Measurements from ENCODE around the gene SDS. TPM values are rescaled to one million over a fixed set of nuclear protein-coding genes. Genes with fewer than 3 reads are reported as not detected.

Gene SDS
- total and polyA plus RNA-seq, 2 of the 8 experiments (the other 6 are each of a cell fraction or from before 2014, with no cell fraction given), result 0.21 TPM; not detected in 1

- TF ChIP-seq RBBP5 (IDR thresholded peaks at IDR 0.05; ENCODE audit: borderline replicate concordance, low read depth, low read length), result no peak
- TF ChIP-seq SP4 (IDR thresholded peaks at IDR 0.05; ENCODE audit: low read length), result no peak
- no peak for TF ChIP-seq SIX5 (IDR thresholded peaks at IDR 0.05; ENCODE audit: low read depth, low read length)
- TF ChIP-seq TEAD4 (IDR thresholded peaks at IDR 0.05; ENCODE audit: low read depth, low read length), result no peak
- TF ChIP-seq CHD1 (IDR thresholded peaks at IDR 0.05; ENCODE audit: low read depth, low read length), result no peak
- no peak for TF ChIP-seq GTF2F1 (IDR thresholded peaks at IDR 0.05; ENCODE audit: borderline replicate concordance, low read depth, low read length)
- TF ChIP-seq ZNF274 (IDR thresholded peaks at IDR 0.05; ENCODE audit: borderline replicate concordance, extremely low read depth, low read length), result no peak
- TF ChIP-seq CREB1 (IDR thresholded peaks at IDR 0.05), result no peak
- TF ChIP-seq CEBPB (IDR thresholded peaks at IDR 0.05; ENCODE audit: low read depth, low read length), result no peak
- no peak for TF ChIP-seq SUZ12 (IDR thresholded peaks at IDR 0.05; ENCODE audit: low read length)
- no peak for TF ChIP-seq MAFK (IDR thresholded peaks at IDR 0.05; ENCODE audit: low read depth, low read length)
- TF ChIP-seq, protein P1, sequence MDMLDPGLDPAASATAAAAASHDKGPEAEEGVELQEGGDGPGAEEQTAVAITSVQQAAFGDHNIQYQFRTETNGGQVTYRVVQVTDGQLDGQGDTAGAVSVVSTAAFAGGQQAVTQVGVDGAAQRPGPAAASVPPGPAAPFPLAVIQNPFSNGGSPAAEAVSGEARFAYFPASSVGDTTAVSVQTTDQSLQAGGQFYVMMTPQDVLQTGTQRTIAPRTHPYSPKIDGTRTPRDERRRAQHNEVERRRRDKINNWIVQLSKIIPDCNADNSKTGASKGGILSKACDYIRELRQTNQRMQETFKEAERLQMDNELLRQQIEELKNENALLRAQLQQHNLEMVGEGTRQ (IDR thresholded peaks at IDR 0.05; ENCODE audit: low read length), result no peak
Observed at GRCh38 chr12:113440947-113441782, 37.5 kb upstream of the SDS start (continued).
